Calu3 (cell line): ENCODE data around the gene OCLN. TPM values are rescaled to one million over a fixed set of nuclear protein-coding genes. Genes with fewer than 3 reads are reported as not detected.

Source experiments
- BruUV-seq: library from RNA; stranded (reverse); fragments of 400-500 nt; replicated peaks from 2 replicates; lab custom pipeline; 2021; lab: Mats Ljungman, UMichigan
- CTCF ChIA-PET: fragments of 300-600 bp; sonication (Branson Sonifier 250); formaldehyde crosslinking; loops from one replicate; lab custom pipeline; 2022; ENCODE audit warnings: antibody characterized with exemption; lab: Charles Lee
- DNase-seq: peaks from one replicate; pipeline ENCODE4 v3.0.0; 2022
- H3K27ac Mint-ChIP-seq: one replicate; pipeline ENCODE4 v1.8.0; 2022; ENCODE audit warnings: mixed read lengths; ENCODE audit not compliant: unreplicated experiment
- H3K27me3 Mint-ChIP-seq: one replicate; pipeline ENCODE4 v1.8.0; 2022; ENCODE audit warnings: mixed read lengths; ENCODE audit not compliant: unreplicated experiment
- H3K36me3 Mint-ChIP-seq: one replicate; pipeline ENCODE4 v1.8.0; 2022; ENCODE audit warnings: mild to moderate bottlenecking, moderate library complexity, mixed read lengths; ENCODE audit not compliant: insufficient read depth, unreplicated experiment
- H3K4me1 Mint-ChIP-seq: one replicate; pipeline ENCODE4 v1.8.0; 2022; ENCODE audit warnings: mild to moderate bottlenecking, low read depth, mixed read lengths; ENCODE audit not compliant: unreplicated experiment
- H3K4me3 Mint-ChIP-seq: one replicate; pipeline ENCODE4 v1.8.0; 2022; ENCODE audit warnings: mild to moderate bottlenecking, low read depth, moderate library complexity, mixed read lengths; ENCODE audit not compliant: unreplicated experiment
- H3K9me3 Mint-ChIP-seq: one replicate; pipeline ENCODE4 v1.8.0; 2022; ENCODE audit warnings: low read depth, mixed read lengths; ENCODE audit not compliant: unreplicated experiment
- intact Hi-C: fragments of 100-400 bp; cut with micrococcal nuclease; formaldehyde crosslinking; loops from one replicate; pipeline ENCODE4 v1.10.0; 2022; ENCODE audit not compliant: unreplicated experiment
- total RNA-seq: library from RNA; stranded (reverse); gene quantifications from 2 replicates; pipeline ENCODE4 v1.2.3, GENCODE V29; 2022
- TF ChIP-seq, protein P1 (sequence below): fragments of 200-600 bp; IDR thresholded peaks from one replicate; pipeline ENCODE4 v1.8.0; 2022; ENCODE audit warnings: antibody characterized with exemption; ENCODE audit not compliant: unreplicated experiment

OCLN gene
- total RNA-seq, 1 experiment from 2014 or later, result 154 TPM

GRCh38 chr5:69497006-69497520 lies 4.5 kb downstream of the OCLN start:
- intact Hi-C loops, result no loop called here
- H3K4me3 Mint-ChIP-seq, result peak overlapping the region; percentile 100
- TF ChIP-seq, protein P1, sequence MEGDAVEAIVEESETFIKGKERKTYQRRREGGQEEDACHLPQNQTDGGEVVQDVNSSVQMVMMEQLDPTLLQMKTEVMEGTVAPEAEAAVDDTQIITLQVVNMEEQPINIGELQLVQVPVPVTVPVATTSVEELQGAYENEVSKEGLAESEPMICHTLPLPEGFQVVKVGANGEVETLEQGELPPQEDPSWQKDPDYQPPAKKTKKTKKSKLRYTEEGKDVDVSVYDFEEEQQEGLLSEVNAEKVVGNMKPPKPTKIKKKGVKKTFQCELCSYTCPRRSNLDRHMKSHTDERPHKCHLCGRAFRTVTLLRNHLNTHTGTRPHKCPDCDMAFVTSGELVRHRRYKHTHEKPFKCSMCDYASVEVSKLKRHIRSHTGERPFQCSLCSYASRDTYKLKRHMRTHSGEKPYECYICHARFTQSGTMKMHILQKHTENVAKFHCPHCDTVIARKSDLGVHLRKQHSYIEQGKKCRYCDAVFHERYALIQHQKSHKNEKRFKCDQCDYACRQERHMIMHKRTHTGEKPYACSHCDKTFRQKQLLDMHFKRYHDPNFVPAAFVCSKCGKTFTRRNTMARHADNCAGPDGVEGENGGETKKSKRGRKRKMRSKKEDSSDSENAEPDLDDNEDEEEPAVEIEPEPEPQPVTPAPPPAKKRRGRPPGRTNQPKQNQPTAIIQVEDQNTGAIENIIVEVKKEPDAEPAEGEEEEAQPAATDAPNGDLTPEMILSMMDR, result no peak
- no peaks in the 10 kb centered on the region for H3K9me3 Mint-ChIP-seq
- CTCF ChIA-PET, result interaction anchor here (0.6 to 1.3 kb wide), 2 partner anchors 21 to 49 kb away, joined by 3 to 9 read pairs; no protein-coding TSS in a partner anchor
- H3K27ac Mint-ChIP-seq, result peak overlapping the region; percentile 65
- no TSS peak for BruUV-seq
- H3K4me1 Mint-ChIP-seq, result peaks cover 34% of the 10 kb centered on the region
- no peaks in the 10 kb centered on the region for H3K27me3 Mint-ChIP-seq
- H3K36me3 Mint-ChIP-seq, result peaks cover 50% of the 10 kb centered on the region
- no peak for DNase-seq

GRCh38 chr5:69498384-69498783 lies 5.8 kb downstream of the OCLN start:
- H3K4me3 Mint-ChIP-seq, result no peak overlapping the region
- TF ChIP-seq, protein P1, result no peak
- peaks cover 45% of the 10 kb centered on the region for H3K4me1 Mint-ChIP-seq
- H3K9me3 Mint-ChIP-seq, result no peaks in the 10 kb centered on the region
- peak overlapping the region; percentile 44 for H3K27ac Mint-ChIP-seq
- H3K36me3 Mint-ChIP-seq, result peaks cover 42% of the 10 kb centered on the region
- intact Hi-C loops, result no loop called here
- no peaks in the 10 kb centered on the region for H3K27me3 Mint-ChIP-seq
- DNase-seq, result peak; percentile 40
- BruUV-seq, result no TSS peak
- CTCF ChIA-PET, result interaction anchor here (0.7 to 1.2 kb wide), 2 partner anchors 15 to 21 kb away, joined by 3 to 5 read pairs; no protein-coding TSS in a partner anchor

- BruUV-seq, result no TSS peak
- Mint-ChIP-seq H3K27me3 (no peaks in the 10 kb centered on the region), H3K27ac (peak overlapping the region; percentile 19), H3K4me1 (peaks cover 29% of the 10 kb centered on the region), H3K36me3 (peaks cover 31% of the 10 kb centered on the region), H3K4me3 (peak overlapping the region; percentile 31), H3K9me3 (no peaks in the 10 kb centered on the region)
- intact Hi-C loops, result no loop called here
- no peak for DNase-seq
- TF ChIP-seq, protein P1, result no peak
- CTCF ChIA-PET, result interaction anchor here (0.7 to 1.2 kb wide), 3 partner anchors 15 to 95 kb away, joined by 3 to 4 read pairs (median 4); no protein-coding TSS in a partner anchor
Observed at GRCh38 chr5:69502367-69502766, 9.8 kb downstream of the OCLN start.

- TF ChIP-seq, protein P1, result no peak
- H3K36me3 Mint-ChIP-seq, result peaks cover 32% of the 10 kb centered on the region
- DNase-seq, result no peak
- intact Hi-C loops, result loop anchor here (1.0 kb wide), 1 partner anchor 9 kb away; no protein-coding TSS in a partner anchor
- H3K27me3 Mint-ChIP-seq, result no peaks in the 10 kb centered on the region
- CTCF ChIA-PET, result interaction anchor here (0.7 to 1.2 kb wide), 3 partner anchors 15 to 492 kb away, joined by 3 to 4 read pairs (median 3); no protein-coding TSS in a partner anchor
- BruUV-seq, result no TSS peak
- no peaks in the 10 kb centered on the region for H3K9me3 Mint-ChIP-seq
- H3K4me3 Mint-ChIP-seq, result peak overlapping the region; percentile 31
- peaks cover 29% of the 10 kb centered on the region for H3K4me1 Mint-ChIP-seq
- H3K27ac Mint-ChIP-seq, result peak overlapping the region; percentile 19
Observed at GRCh38 chr5:69502767-69503488, 10.3 kb downstream of the OCLN start.
